Gastroesophageal sphincter (tissue), 4 donors: ENCODE data around the gene IZUMO1R. TPM values are rescaled to one million over a fixed set of nuclear protein-coding genes. Genes with fewer than 3 reads are reported as not detected.

ENCODE experiments used
- ATAC-seq: fragments of 150-250 bp; one replicate; pipeline ENCODE4 v1.9.1; 2016; ENCODE audit warnings: mild to moderate bottlenecking, moderate library complexity
- H3K27ac ChIP-seq, 4 donors: fragments of 200-600 bp; sonication (generic) in 3 of 4; 1 replicate in 3 of 4; 2 replicates in 1 of 4; pipeline ENCODE4 v1.5.1; 2016 to 2019
- H3K27me3 ChIP-seq: fragments of 200-600 bp; sonication (generic); one replicate; pipeline ENCODE4 v1.5.1; 2019
- H3K36me3 ChIP-seq, 2 donors: fragments of 200-600 bp; sonication (generic); one replicate each; pipeline ENCODE4 v1.5.1; 2019; ENCODE audit warnings: control low read depth in 1 of 2
- H3K4me1 ChIP-seq, 3 donors: fragments of 200-600 bp; sonication (generic); 1 replicate in 2 of 3; 2 replicates in 1 of 3; pipeline ENCODE4 v1.5.1; 2016 to 2019; ENCODE audit warnings: control low read depth in 2 of 3
- H3K4me3 ChIP-seq, 2 donors: fragments of 200-600 bp; sonication (generic); one replicate each; pipeline ENCODE4 v1.5.1; 2019; ENCODE audit warnings: mild to moderate bottlenecking in 1 of 2, moderate library complexity in 1 of 2
- H3K9me3 ChIP-seq, 3 donors: fragments of 200-600 bp; sonication (generic); one replicate each; pipeline ENCODE4 v1.5.1; 2017 to 2019; ENCODE audit warnings: control low read depth in 2 of 3
- EP300 ChIP-seq: sonication (generic); formaldehyde crosslinking; IDR thresholded peaks from one replicate; pipeline ENCODE4 v1.6.1; 2017; ENCODE audit warnings: antibody characterized with exemption, mild to moderate bottlenecking
- POLR2A ChIP-seq, 2 donors: fragments of 450-650 bp; IDR thresholded peaks; one replicate each; pipeline ENCODE4 v1.6.1; 2017; ENCODE audit warnings: antibody characterized with exemption in 2 of 2, mild to moderate bottlenecking in 2 of 2, moderate library complexity in 1 of 2
- POLR2AphosphoS5 ChIP-seq: sonication (generic); formaldehyde crosslinking; IDR thresholded peaks from one replicate; pipeline ENCODE4 v1.6.1; 2017; ENCODE audit warnings: antibody characterized with exemption
- WGBS, 2 donors: methylation state at CpG; one replicate each; pipeline ENCODE4 v1.1.5; 2018; ENCODE audit warnings: low coverage in 1 of 2; 5-methylcytosine and 5-hydroxymethylcytosine counted together
- total RNA-seq, 4 donors: library from RNA; depleted of rRNA; stranded (reverse); fragments of >200 nt; gene quantifications; one replicate each; pipeline ENCODE4 v1.1.0, GENCODE V29; 2016
- TF ChIP-seq, protein P1 (sequence below), 4 experiments: fragments of 200-600 bp in 2 of 4; fragments of 450-650 bp in 2 of 4; sonication (generic) in 1 of 4; IDR thresholded peaks; one replicate each; pipeline ENCODE4 v1.5.1; 2017 to 2019; ENCODE audit warnings: antibody characterized with exemption in 4 of 4, mild to moderate bottlenecking in 2 of 4, moderate library complexity in 2 of 4

IZUMO1R gene
- total RNA-seq, 4 donors from 2014 or later = not detected

DNA sequence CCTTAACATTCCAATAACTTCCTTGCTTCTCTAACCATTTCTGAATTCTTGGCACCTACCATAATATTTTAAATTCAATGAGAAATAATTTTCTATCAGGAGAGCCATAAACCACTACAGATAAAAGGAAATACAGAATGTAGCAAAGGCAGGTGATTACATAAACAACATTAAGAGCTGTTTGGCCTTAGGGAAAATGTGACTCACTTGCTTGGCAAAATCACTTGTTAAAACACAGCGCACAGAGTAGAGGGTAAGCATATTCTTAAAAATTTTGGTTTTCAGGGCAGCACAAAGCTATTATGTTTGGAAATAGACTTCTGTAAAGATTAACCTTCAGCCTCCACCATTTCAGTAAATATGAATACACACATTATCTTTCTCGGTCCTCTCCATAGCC is 26.4 kb downstream of the IZUMO1R start:
- no peak for ATAC-seq
- H3K4me3 ChIP-seq = no peak overlapping the region
- H3K4me1 ChIP-seq = peaks cover 0 to 6% (median 0%) of the 10 kb centered on the region in 3 donors
- TF ChIP-seq, protein P1, sequence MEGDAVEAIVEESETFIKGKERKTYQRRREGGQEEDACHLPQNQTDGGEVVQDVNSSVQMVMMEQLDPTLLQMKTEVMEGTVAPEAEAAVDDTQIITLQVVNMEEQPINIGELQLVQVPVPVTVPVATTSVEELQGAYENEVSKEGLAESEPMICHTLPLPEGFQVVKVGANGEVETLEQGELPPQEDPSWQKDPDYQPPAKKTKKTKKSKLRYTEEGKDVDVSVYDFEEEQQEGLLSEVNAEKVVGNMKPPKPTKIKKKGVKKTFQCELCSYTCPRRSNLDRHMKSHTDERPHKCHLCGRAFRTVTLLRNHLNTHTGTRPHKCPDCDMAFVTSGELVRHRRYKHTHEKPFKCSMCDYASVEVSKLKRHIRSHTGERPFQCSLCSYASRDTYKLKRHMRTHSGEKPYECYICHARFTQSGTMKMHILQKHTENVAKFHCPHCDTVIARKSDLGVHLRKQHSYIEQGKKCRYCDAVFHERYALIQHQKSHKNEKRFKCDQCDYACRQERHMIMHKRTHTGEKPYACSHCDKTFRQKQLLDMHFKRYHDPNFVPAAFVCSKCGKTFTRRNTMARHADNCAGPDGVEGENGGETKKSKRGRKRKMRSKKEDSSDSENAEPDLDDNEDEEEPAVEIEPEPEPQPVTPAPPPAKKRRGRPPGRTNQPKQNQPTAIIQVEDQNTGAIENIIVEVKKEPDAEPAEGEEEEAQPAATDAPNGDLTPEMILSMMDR (IDR thresholded peaks at IDR 0.05) = no peak
- TF ChIP-seq EP300 (no peak), POLR2A (IDR thresholded peaks at IDR 0.05) (no peak), POLR2AphosphoS5 (peak; percentile 6)
- 50 to 80% methylated on average over 2 of the region's 2 CpGs for WGBS, 2 donors
- no peaks in the 10 kb centered on the region for H3K9me3 ChIP-seq
- H3K27ac ChIP-seq = no peak overlapping the region
- H3K27me3 ChIP-seq = no peaks in the 10 kb centered on the region
- H3K36me3 ChIP-seq = no peaks in the 10 kb centered on the region

DNA sequence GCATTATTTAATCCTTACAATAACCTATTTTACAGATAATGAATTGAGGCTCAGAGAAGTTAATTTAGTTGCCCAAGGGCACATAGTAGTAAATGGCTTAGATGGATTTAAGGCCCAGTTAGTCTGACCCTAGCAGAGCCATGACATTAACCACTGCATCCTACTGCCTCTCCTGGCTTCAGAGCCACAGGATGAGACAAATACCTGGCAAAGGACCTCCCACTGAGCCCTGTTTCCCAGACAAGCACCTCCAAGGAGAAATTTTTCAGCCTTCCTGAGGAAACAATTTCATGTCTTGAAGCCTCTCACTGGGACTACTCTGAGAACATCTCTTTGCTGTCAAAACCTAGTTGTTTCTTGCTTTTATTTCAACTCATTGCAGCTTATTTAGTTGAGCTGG is 28.4 kb downstream of the IZUMO1R start:
- Histone ChIP-seq H3K4me1 (peaks cover 0 to 6% (median 0%) of the 10 kb centered on the region in 3 donors), H3K9me3 (no peaks in the 10 kb centered on the region), H3K27me3 (no peaks in the 10 kb centered on the region), H3K27ac (no peak overlapping the region), H3K4me3 (no peak overlapping the region), H3K36me3 (no peaks in the 10 kb centered on the region)
- TF ChIP-seq, protein P1 (IDR thresholded peaks at IDR 0.05) = no peak
- TF ChIP-seq EP300 (no peak), POLR2A (IDR thresholded peaks at IDR 0.05) (no peak), POLR2AphosphoS5 (no peak)
- no peak for ATAC-seq

DNA sequence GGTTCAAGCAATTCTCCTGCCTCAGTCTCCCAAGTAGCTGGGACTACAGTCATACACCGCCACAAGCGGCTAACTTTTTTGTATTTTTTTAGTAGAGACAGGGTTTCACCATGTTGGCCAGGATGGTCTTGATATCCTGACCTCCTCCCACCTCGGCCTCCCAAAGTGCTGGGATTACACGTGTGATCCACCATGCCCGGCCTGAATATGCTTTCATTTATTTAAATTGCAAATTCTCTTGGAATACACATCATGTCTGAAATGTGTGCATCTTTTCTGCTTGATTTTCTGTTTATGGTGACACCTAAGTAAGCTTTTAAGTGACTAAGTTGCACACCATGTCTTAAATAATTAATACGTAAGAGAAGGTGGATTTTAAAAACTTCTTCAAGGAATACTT is 31.7 kb downstream of the IZUMO1R start:
- Histone ChIP-seq H3K9me3 (no peaks in the 10 kb centered on the region), H3K4me3 (no peak overlapping the region), H3K27ac (no peak overlapping the region), H3K36me3 (no peaks in the 10 kb centered on the region), H3K27me3 (no peaks in the 10 kb centered on the region), H3K4me1 (peaks cover 0 to 2% (median 0%) of the 10 kb centered on the region in 3 donors)
- WGBS, 2 donors = 91 to 100% methylated on average over 2 to 5 of the region's 6 CpGs
- TF ChIP-seq, protein P1 (IDR thresholded peaks at IDR 0.05) = no peak
- TF ChIP-seq POLR2AphosphoS5 (no peak), EP300 (no peak), POLR2A (IDR thresholded peaks at IDR 0.05) (no peak)
- ATAC-seq = no peak

DNA sequence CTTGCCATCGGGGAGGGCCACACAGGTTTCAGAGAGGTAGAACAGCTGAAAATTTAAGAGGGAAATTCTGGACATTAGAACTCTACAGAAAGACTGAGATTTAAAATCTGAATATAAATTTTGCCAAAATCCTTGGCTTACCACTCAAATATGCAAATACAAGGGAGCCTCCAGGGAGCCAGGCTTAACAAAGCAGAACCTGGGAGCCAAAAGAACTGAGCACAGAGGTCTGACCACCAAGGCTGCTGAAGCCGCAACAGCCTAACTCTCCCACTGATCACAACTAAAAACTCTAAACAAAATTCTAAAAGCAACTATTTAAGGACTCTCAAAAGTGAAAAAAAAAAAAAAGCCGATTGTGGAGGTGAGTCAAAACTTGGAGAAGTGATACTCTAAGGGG is 34.3 kb downstream of the IZUMO1R start:
- no peak overlapping the region for H3K27ac ChIP-seq
- no peaks in the 10 kb centered on the region for H3K9me3 ChIP-seq
- H3K4me1 ChIP-seq = no peaks in the 10 kb centered on the region
- no peaks in the 10 kb centered on the region for H3K36me3 ChIP-seq
- no peak overlapping the region for H3K4me3 ChIP-seq
- no peak for TF ChIP-seq EP300
- no peak for TF ChIP-seq POLR2A (IDR thresholded peaks at IDR 0.05)
- TF ChIP-seq, protein P1 (IDR thresholded peaks at IDR 0.05) = no peak
- TF ChIP-seq POLR2AphosphoS5 = no peak
- WGBS, 2 donors = 73 to 76% methylated on average over 2 to 3 of the region's 3 CpGs
- no peaks in the 10 kb centered on the region for H3K27me3 ChIP-seq
- no peak for ATAC-seq

DNA sequence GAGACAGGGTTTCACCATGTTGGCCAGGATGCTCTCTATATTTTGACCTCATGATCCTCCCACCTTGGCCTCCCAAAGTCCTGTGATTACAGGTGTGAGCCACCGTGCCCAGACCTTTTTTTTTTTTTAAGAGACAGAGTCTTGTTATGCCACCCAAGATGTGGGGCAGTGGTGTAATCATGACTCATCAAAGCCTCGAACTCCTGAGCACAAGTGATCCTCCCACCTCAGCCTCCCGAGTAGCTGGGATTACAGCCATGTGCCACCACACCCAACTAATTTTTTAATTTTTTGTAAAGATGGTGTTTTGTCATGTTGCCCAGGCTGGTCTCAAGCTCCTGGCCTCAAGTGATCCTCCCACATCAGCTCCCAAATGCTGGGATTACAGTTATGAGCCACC is 37.9 kb downstream of the IZUMO1R start:
- ATAC-seq = no peak
- Histone ChIP-seq H3K4me1 (no peaks in the 10 kb centered on the region), H3K27ac (no peak overlapping the region), H3K27me3 (no peaks in the 10 kb centered on the region), H3K9me3 (no peaks in the 10 kb centered on the region), H3K36me3 (no peaks in the 10 kb centered on the region), H3K4me3 (no peak overlapping the region)
- TF ChIP-seq, protein P1 (IDR thresholded peaks at IDR 0.05) = no peak
- TF ChIP-seq POLR2A (IDR thresholded peaks at IDR 0.05) (no peak), POLR2AphosphoS5 (no peak), EP300 (no peak)
- WGBS, 2 donors = 69 to 76% methylated on average over 3 of the region's 3 CpGs
